ENCODE measurements around the gene IFT81. TPM values are rescaled to one million over a fixed set of nuclear protein-coding genes. Genes with fewer than 3 reads are reported as not detected.

IFT81 gene
- total RNA-seq, 2 donors from 2014 or later = 20.2 to 29.6 TPM

GRCh38 chr12:110193196-110193595 is 69.0 kb downstream of the IFT81 start:
- Mint-ChIP-seq H3K4me1 (no peaks in the 10 kb centered on the region), H3K36me3 (ENCODE audit: low read depth) (peaks cover 38% of the 10 kb centered on the region), H3K27me3 (ENCODE audit: insufficient read depth) (no peaks in the 10 kb centered on the region), H3K9me3 (peaks cover 4% of the 10 kb centered on the region), H3K4me3 (no peak overlapping the region), H3K27ac (no peak overlapping the region)
- H3K27ac ChIP-seq (ENCODE audit: low read depth, low read length) = no peak overlapping the region
- no peak overlapping the region for H3K9ac ChIP-seq (ENCODE audit: extremely low read depth, low read length, poor library complexity, severe bottlenecking)
- H3K4me1 ChIP-seq (ENCODE audit: control insufficient read depth, insufficient read depth, low read length) = no peaks in the 10 kb centered on the region
- WGBS, 2 experiments (ENCODE audit: insufficient coverage in 1 of 2, insufficient read length in 1 of 2) = 75 to 100% methylated on average over 1 of the region's 1 CpG
- H3K27me3 ChIP-seq (ENCODE audit: control insufficient read depth, insufficient read depth, low read length, poor library complexity, severe bottlenecking) = no peaks in the 10 kb centered on the region
- no peak overlapping the region for H3K4me3 ChIP-seq (ENCODE audit: low read length)
- H3K9me3 ChIP-seq (ENCODE audit: control insufficient read depth, low read length) = peaks cover 14% of the 10 kb centered on the region
- H3K36me3 ChIP-seq (ENCODE audit: control insufficient read depth, insufficient read depth, low read length) = peaks cover 38% of the 10 kb centered on the region
- TF ChIP-seq CTCF (conservative IDR thresholded peaks at IDR 0.05) = no peak
- DNase-seq = no peak

- no peaks in the 10 kb centered on the region for H3K27me3 Mint-ChIP-seq (ENCODE audit: insufficient read depth)
- DNase-seq = no peak
- 97 to 100% methylated on average over 2 of the region's 2 CpGs for WGBS, 2 experiments (ENCODE audit: insufficient coverage in 1 of 2, insufficient read length in 1 of 2)
- Histone ChIP-seq H3K4me1 (ENCODE audit: control insufficient read depth, insufficient read depth, low read length) (no peaks in the 10 kb centered on the region), H3K27ac (ENCODE audit: low read depth, low read length) (no peak overlapping the region), H3K4me3 (ENCODE audit: low read length) (no peak overlapping the region), H3K27me3 (ENCODE audit: control insufficient read depth, insufficient read depth, low read length, poor library complexity, severe bottlenecking) (no peaks in the 10 kb centered on the region), H3K9me3 (ENCODE audit: control insufficient read depth, low read length) (peaks cover 14% of the 10 kb centered on the region), H3K9ac (ENCODE audit: extremely low read depth, low read length, poor library complexity, severe bottlenecking) (no peak overlapping the region), H3K36me3 (ENCODE audit: control insufficient read depth, insufficient read depth, low read length) (peaks cover 28% of the 10 kb centered on the region)
- H3K4me1 Mint-ChIP-seq = peaks cover 9% of the 10 kb centered on the region
- H3K27ac Mint-ChIP-seq = no peak overlapping the region
- H3K4me3 Mint-ChIP-seq = no peak overlapping the region
- peaks cover 26% of the 10 kb centered on the region for H3K36me3 Mint-ChIP-seq (ENCODE audit: low read depth)
- H3K9me3 Mint-ChIP-seq = peaks cover 4% of the 10 kb centered on the region
- TF ChIP-seq CTCF (conservative IDR thresholded peaks at IDR 0.05) = no peak
Observed at GRCh38 chr12:110197003-110197402, 72.8 kb downstream of the IFT81 start.

GRCh38 chr12:110198386-110198785 is 74.2 kb downstream of the IFT81 start:
- TF ChIP-seq CTCF (conservative IDR thresholded peaks at IDR 0.05) = no peak
- no peak overlapping the region for H3K27ac ChIP-seq (ENCODE audit: low read depth, low read length)
- H3K36me3 ChIP-seq (ENCODE audit: control insufficient read depth, insufficient read depth, low read length) = peaks cover 17% of the 10 kb centered on the region
- Mint-ChIP-seq H3K27ac (no peak overlapping the region), H3K36me3 (ENCODE audit: low read depth) (peaks cover 18% of the 10 kb centered on the region), H3K9me3 (peaks cover 4% of the 10 kb centered on the region), H3K4me1 (peaks cover 9% of the 10 kb centered on the region), H3K27me3 (ENCODE audit: insufficient read depth) (no peaks in the 10 kb centered on the region), H3K4me3 (no peak overlapping the region)
- no peaks in the 10 kb centered on the region for H3K27me3 ChIP-seq (ENCODE audit: control insufficient read depth, insufficient read depth, low read length, poor library complexity, severe bottlenecking)
- H3K4me3 ChIP-seq (ENCODE audit: low read length) = no peak overlapping the region
- no CpG with 5 or more reads among the region's 1 CpG for WGBS, 2 experiments (ENCODE audit: insufficient coverage in 1 of 2, insufficient read length in 1 of 2)
- no peaks in the 10 kb centered on the region for H3K4me1 ChIP-seq (ENCODE audit: control insufficient read depth, insufficient read depth, low read length)
- peaks cover 7% of the 10 kb centered on the region for H3K9me3 ChIP-seq (ENCODE audit: control insufficient read depth, low read length)
- no peak for DNase-seq
- no peak overlapping the region for H3K9ac ChIP-seq (ENCODE audit: extremely low read depth, low read length, poor library complexity, severe bottlenecking)

All from endodermal cell (in vitro differentiated cells).